ENCODE results near the gene PAK4. TPM values are rescaled to one million over a fixed set of nuclear protein-coding genes. Genes with fewer than 3 reads are reported as not detected.

Gene PAK4
- total RNA-seq, 1 experiment from 2014 or later, result 63.1 TPM

DNA sequence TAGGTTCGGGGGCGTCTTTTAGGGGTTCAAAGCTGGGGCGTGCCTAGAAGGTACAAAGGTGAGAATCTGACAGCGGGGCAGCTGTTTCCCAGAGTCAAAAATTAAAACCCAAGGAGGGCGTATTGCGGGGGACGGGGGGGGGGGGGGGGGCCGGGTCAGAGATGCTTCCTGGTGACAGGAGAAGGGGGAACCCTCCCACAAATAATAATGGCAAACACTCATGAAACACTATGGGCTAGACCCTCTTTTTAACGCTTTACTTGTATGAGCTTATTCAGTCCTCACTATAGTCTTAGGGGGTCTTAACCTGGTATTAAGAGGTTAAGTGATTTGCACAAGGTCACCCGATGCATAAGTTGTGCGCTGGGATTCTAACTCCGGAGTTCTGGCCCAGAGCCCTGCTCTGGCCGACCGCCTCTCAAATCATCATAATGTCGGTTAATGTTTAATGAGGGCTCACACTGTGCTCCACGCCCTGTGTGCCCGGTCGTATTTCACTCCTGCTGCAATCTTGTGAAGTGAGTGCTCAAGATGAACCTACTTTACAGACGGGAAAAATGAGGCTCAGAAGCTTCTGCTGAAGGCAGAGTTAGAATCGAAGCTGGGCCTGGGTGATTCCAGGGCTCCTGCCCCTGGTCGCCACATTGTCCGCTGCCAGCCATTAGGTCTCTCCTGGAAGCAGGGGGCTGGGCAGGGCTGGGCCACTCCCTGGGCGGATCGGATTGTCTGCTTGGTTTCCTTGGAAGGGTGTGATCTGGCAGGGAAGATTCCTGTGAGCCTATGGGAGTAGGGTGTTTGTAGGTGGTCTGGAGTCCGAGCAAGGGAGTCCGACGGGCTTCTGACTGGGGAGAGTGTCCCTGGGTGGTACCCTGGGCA lies 964 bp downstream of the PAK4 start:
- Histone ChIP-seq H2BK15ac (ENCODE audit: low read depth, low read length) (no peak overlapping the region), H3K18ac (ENCODE audit: insufficient read length, low read depth, low read length) (no peak overlapping the region), H3K23ac (ENCODE audit: insufficient read length, low read depth, low read length) (no peak overlapping the region), H2BK5ac (ENCODE audit: insufficient read length, low read length) (no peak overlapping the region), H2BK20ac (ENCODE audit: low read depth, low read length, poor library complexity, severe bottlenecking) (no peak overlapping the region), H3K4me2 (ENCODE audit: insufficient read depth, insufficient read length, low read length) (peak overlapping the region; percentile 76), H3K79me1 (ENCODE audit: insufficient read depth, low read depth, low read length, poor library complexity, severe bottlenecking) (peaks cover 5% of the 10 kb centered on the region), H4K5ac (ENCODE audit: insufficient read length, low read depth, low read length) (no peak overlapping the region), H4K8ac (replicated peaks; ENCODE audit: insufficient read length, low read depth, low read length) (no peak overlapping the region), H2AFZ (ENCODE audit: low read length) (no peak overlapping the region), H3K9ac (ENCODE audit: extremely low read depth, insufficient read length, low read length) (no peak overlapping the region), H2BK120ac (ENCODE audit: low read depth, low read length, poor library complexity, severe bottlenecking) (no peak overlapping the region), H4K20me1 (ENCODE audit: control insufficient read depth, insufficient read depth, insufficient read length) (peaks cover 8% of the 10 kb centered on the region), H3K23me2 (ENCODE audit: insufficient read length, low read depth, low read length, poor library complexity, severe bottlenecking) (peaks cover 9% of the 10 kb centered on the region), H3K79me2 (ENCODE audit: insufficient read depth, low read length) (peaks cover 29% of the 10 kb centered on the region; the same call in 1 of the 2 replicates), H2AK5ac (ENCODE audit: insufficient read length, low read length) (no peak overlapping the region), H3K27ac (ENCODE audit: insufficient read length, low read depth, low read length) (no peak overlapping the region), H3K27me3 (ENCODE audit: insufficient read depth, low read length) (no peaks in the 10 kb centered on the region), H3K4me1 (ENCODE audit: insufficient read depth, low read length) (peaks cover 3% of the 10 kb centered on the region; the same call in 1 of the 2 replicates), H3T11ph (ENCODE audit: low read length) (no peak overlapping the region), H2BK12ac (ENCODE audit: insufficient read length, low read depth, low read length) (no peak overlapping the region), H4K91ac (ENCODE audit: insufficient read length, low read depth, low read length) (no peak overlapping the region), H3K14ac (ENCODE audit: insufficient read depth, low read length) (no peak overlapping the region; the same call in 1 of the 2 replicates), H3K9me3 (ENCODE audit: control insufficient read depth, low read depth, low read length) (no peaks in the 10 kb centered on the region), H3K56ac (ENCODE audit: insufficient read length, low read depth, low read length) (no peak overlapping the region), H3K4ac (ENCODE audit: low read depth, low read length) (no peak overlapping the region)
- Mint-ChIP-seq H3K27me3 (ENCODE audit: low read depth) (peaks cover 3% of the 10 kb centered on the region; the same call in 1 of the 2 replicates), H3K9me3 (no peaks in the 10 kb centered on the region), H3K36me3 (ENCODE audit: insufficient read depth in 1 of 3, low read depth in 3 of 3) (no peaks in the 10 kb centered on the region; a peak in 3 of 7 replicates), H3K27ac (peak overlapping the region; percentile 86 to 99 (median 95); a peak in 5 of 7 replicates), H3K4me1 (peaks cover 39 to 56% of the 10 kb centered on the region in 2 experiments), H3K4me3 (peak overlapping the region; percentile 95 to 98)
- WGBS (ENCODE audit: extremely low coverage, insufficient read length, low lambda C conversion rate), result no CpG with 5 or more reads among the region's 27 CpGs
- DNase-seq, result no peak
- TF ChIP-seq, protein P1, sequence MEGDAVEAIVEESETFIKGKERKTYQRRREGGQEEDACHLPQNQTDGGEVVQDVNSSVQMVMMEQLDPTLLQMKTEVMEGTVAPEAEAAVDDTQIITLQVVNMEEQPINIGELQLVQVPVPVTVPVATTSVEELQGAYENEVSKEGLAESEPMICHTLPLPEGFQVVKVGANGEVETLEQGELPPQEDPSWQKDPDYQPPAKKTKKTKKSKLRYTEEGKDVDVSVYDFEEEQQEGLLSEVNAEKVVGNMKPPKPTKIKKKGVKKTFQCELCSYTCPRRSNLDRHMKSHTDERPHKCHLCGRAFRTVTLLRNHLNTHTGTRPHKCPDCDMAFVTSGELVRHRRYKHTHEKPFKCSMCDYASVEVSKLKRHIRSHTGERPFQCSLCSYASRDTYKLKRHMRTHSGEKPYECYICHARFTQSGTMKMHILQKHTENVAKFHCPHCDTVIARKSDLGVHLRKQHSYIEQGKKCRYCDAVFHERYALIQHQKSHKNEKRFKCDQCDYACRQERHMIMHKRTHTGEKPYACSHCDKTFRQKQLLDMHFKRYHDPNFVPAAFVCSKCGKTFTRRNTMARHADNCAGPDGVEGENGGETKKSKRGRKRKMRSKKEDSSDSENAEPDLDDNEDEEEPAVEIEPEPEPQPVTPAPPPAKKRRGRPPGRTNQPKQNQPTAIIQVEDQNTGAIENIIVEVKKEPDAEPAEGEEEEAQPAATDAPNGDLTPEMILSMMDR (conservative IDR thresholded peaks at IDR 0.05), result no peak

Measured in H9 (cell line).